HG03196 (cell line): Measurements from ENCODE around the gene WDR18.

Source experiments
- ATAC-seq: cut with Tn5 transposase; IDR thresholded peaks from one replicate; pipeline ENCODE4 v1.9.1; 2021; ENCODE audit not compliant: unreplicated experiment

WDR18 gene

GRCh38 chr19:984165-984967 lies at the start of gene WDR18:
Gene WDR18, plus strand, starts transcription at chr19:984345. Its CDS starts 9 bp downstream, at chr19:984354.
- peak; percentile 76 for ATAC-seq

- ATAC-seq = no peak
These were observed 49.2 kb upstream of the WDR18 start for GRCh38 chr19:934865-935479.

- no peak for ATAC-seq
These were observed 48.0 kb upstream of the WDR18 start for GRCh38 chr19:936175-936546.

- no peak for ATAC-seq
These were observed 46.9 kb upstream of the WDR18 start for GRCh38 chr19:937259-937694.

- no peak for ATAC-seq
These were observed 45.8 kb upstream of the WDR18 start for GRCh38 chr19:938233-938923.

DNA sequence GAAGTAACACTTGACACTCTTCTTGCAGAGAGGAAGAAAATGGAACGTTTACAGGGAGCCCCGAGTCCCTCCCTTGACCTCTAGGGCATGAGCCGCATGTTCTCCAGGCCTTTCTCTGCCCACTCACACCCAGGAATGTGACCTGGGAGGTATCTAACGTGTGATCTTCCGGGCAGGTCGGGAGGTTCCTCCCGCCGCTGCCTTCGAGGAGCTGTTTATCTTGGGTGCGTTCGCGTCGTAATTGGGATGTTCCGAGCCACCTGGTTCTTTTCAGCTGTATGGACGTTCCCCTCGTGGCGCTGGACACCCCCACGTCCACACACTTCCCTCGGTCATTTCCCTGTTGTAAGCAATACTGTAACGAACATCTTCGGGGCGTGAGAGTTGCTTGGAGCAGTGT lies 44.7 kb upstream of the WDR18 start:
- no peak for ATAC-seq

GRCh38 chr19:939922-940321 lies 44.2 kb upstream of the WDR18 start:
- ATAC-seq = no peak

DNA sequence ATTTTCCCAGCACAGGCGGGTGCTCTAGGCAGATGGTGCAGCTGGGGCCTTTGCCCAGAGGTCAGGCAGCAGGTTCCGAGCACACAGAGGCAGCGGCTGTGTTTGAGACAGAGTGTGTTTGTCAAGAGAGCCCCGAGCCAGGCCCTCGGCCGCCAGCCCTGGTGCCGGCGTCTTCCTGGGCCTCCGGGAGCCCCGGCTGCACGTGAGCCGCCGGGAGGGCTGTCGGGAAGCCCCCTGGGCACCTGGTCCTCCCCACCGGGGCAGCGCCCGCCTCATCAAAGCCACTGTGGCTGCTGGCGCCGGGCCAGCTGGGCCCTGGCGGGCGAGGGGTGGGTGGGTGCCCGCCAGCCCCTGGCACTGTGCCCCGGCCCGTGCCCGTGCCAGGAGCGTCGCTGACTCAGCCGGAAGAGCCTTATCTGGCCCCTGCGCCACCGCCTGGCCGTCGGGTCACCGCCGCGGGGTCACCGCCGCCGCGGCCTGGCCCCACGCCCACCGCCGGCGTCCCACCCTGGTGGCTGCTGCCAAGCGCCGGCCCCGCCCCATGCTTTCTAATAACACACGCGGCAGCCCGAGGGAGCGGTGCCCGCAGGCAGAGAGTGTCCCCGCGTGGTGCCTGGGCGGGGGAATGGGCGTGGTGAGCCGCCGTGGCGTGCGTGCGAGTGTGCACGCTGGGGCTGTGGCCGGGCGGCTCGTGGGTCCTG lies 43.4 kb upstream of the WDR18 start:
- peak; percentile 38 for ATAC-seq

- peak; percentile 13 for ATAC-seq
These were observed 42.6 kb upstream of the WDR18 start for GRCh38 chr19:941292-942132.

DNA sequence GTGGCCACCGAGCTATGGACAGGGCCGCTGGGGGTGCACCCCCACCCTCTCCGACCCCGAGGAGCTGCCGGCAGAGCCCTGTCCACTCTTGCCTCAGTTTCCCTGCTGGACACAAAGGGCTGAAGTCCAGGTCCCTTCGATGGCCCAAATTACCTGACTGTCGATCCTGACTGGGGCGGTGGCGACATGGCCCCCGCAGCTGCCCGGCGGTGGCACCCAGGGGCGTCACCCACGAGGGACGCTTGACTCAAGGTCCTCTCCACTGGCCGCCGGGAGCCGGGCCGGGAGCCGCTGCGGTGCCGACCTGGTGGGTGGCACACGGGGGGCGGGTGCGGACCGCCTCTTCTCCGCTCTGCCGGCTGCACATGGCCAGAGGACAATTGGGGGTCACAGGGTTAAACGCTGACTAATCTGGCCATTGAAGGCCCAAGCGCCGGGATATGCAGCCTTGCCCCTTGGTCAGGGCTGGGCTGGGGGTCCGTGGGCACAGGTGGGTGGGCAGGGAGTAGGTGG lies 42.0 kb upstream of the WDR18 start:
- no peak for ATAC-seq

DNA sequence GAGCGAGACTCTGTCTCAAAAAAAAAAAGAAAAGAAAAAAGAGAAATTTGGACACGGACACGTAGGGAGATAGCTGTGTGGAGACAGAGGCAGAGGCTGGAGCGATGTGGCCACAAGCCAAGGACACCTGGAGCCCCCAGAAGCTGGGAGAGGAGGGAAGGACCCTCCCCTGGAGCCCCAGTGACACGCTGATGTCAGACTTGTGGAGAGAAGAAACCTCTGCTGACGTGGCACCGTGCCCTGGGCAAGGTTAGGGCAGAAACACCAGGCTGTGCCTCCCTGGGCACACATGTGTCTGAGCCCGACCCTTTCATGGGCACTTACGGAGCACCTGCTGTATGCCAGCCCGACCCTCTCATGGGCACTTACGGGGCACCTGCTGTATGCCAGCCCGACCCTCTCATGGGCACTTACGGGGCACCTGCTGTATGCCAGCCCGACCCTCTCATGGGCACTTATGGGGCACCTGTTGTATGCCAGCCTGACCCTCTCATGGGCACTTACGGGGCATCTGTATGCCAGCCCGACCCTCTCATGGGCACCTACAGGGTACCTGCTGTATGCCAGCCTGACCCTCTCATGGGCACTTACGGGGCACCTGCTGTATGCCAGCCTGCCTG lies 40.5 kb upstream of the WDR18 start:
- no peak for ATAC-seq

GRCh38 chr19:944171-944567 lies 40.0 kb upstream of the WDR18 start:
- ATAC-seq = no peak

- ATAC-seq = no peak
These were observed 39.4 kb upstream of the WDR18 start for GRCh38 chr19:944663-945241.

DNA sequence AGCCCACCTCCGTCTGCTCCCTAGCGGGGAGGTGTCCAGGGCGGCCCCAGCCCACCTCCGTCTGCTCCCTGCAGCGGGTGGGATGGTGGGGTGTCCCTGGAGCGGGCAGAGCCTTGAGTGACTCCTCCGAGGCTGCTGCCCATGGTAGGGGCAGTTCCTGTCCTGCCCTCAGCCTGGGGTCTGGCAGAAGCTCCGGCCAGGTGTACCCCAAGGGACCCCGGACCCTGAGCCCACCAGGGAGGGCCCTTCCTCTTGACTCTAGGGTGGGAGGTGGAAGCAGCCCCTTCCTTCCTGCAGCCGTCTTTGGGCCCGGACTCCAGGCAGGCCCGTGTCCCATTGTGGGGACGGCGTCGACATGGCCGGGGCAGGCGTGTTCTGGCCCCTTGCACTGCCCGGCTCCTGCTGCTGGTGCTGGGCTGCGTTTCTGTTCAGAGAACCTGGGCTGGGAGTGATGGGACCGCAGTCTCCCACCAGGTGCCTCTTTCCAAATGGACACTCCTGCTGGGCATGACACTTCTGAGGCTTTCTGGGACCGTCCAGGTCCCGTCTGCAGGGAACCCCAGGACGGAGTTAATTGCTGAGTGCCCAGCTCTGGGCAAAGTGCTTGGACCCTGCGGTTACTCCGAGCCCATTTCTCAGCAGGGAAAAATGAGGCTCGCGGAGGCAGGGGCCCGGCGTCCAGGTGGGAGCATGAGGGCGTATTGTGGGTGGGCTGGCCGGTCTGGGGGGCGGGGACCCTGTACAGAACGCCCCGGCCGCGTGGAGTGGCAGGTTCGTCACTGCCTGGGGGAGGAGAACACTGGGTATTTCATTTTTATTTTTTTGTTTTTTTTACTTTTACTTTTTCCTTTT lies 38.5 kb upstream of the WDR18 start:
- no peak for ATAC-seq

DNA sequence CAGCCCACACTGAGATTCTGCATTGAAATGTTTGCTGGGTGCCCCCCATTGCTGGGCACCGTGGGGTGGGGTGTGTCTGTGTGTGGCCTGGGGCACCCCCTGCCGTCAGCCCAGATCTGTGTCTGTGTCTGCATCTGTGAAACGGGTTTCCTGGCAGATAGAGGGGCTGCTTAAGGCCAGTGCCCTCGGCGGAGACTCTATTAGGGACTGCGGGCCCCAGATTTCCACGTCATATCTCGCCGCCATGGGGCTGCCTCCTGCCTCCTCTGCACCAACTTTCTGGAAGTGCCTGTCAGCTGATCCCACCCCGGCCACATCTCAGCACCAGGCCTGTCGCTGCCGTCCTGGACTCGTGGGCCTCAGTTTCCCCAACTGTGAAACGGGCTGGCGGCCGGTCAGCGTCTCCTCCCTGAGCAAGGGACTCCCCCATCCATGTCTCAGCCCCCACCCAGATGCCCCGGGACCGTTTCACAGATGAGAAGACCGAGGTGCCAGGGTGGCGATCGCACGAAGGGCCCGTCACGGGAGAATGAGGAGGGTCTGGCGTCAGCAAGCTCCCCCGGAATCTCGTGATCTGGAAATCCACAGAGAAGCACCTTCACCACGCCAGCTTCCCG lies 36.9 kb upstream of the WDR18 start:
- ATAC-seq = peak; percentile 9

GRCh38 chr19:947707-948539 lies 36.2 kb upstream of the WDR18 start:
- ATAC-seq = peak; percentile 60

DNA sequence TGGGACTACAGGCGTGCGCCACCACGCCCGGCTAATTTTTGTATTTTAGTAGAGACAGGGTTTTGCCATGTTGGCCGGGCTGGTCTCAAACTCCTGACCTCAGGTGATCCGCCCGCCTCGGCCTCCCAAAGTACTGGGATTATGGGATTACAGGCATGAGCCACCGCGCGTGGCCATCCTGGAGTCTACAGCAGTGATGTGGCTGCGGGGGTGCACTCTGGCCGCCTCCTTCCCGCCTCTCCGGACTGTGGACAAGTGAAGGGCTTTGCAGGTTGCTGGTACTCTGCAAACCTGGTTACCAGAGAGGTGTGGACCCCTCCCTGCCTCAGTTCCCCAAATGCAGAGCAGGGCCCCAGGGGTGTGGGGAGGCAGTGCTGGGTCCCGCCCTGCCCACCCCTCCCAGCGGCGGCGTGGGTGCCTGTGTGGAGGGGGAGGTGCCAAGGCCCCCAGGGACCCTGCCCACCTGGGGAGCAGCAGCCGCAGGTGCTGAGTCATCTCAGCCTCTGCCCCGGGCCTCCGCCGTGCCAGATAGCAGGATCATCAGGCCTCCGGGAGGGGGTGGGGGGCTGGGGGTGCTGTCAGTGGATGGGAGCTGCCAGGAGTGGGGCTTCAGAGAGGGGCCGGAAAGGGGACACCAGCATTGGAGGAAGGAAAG lies 35.2 kb upstream of the WDR18 start:
- no peak for ATAC-seq
